T-helper 17 cell (primary cell): ENCODE results near the gene CDH4. TPM values are rescaled to one million over a fixed set of nuclear protein-coding genes. Genes with fewer than 3 reads are reported as not detected.

Source experiments
- ATAC-seq: fragments of 150-1000 bp; cut with Tn5 transposase; 2 replicates; pipeline ENCODE4 v1.10.0; 2021; ENCODE audit warnings: mild to moderate bottlenecking, moderate library complexity
- DNase-seq, 3 donors: peaks; one replicate each; pipeline versions ENCODE4 v3.0.0 to v3.0.0-alpha.2; 2020 to 2021
- H3K9me3 ChIP-seq: one replicate; pipeline ENCODE4 v1.7.0; 2013; ENCODE audit warnings: low read length, mild to moderate bottlenecking; ENCODE audit not compliant: control insufficient read depth, poor library complexity, severe bottlenecking
- H3K27ac Mint-ChIP-seq: one replicate; pipeline ENCODE4 v1.8.0; 2022; ENCODE audit warnings: mild to moderate bottlenecking, moderate library complexity, mixed read lengths
- H3K27me3 Mint-ChIP-seq: one replicate; pipeline ENCODE4 v1.8.0; 2022; ENCODE audit warnings: mixed read lengths
- H3K36me3 Mint-ChIP-seq: one replicate; pipeline ENCODE4 v1.8.0; 2022; ENCODE audit warnings: low read depth, mixed read lengths
- H3K4me1 Mint-ChIP-seq: one replicate; pipeline ENCODE4 v1.8.0; 2022; ENCODE audit warnings: mild to moderate bottlenecking, mixed read lengths
- H3K4me3 Mint-ChIP-seq: one replicate; pipeline ENCODE4 v1.8.0; 2022; ENCODE audit warnings: mild to moderate bottlenecking, moderate library complexity, mixed read lengths
- total RNA-seq, 4 donors: library from RNA in 2 of 4; stranded (reverse) in 2 of 4; gene quantifications; one replicate each; pipeline ENCODE4 v1.2.3 and lab custom pipeline; 2022 to 2026

The CDH4 gene
- total RNA-seq, 2 donors from 2014 or later = 0.55 to 0.67 TPM

DNA sequence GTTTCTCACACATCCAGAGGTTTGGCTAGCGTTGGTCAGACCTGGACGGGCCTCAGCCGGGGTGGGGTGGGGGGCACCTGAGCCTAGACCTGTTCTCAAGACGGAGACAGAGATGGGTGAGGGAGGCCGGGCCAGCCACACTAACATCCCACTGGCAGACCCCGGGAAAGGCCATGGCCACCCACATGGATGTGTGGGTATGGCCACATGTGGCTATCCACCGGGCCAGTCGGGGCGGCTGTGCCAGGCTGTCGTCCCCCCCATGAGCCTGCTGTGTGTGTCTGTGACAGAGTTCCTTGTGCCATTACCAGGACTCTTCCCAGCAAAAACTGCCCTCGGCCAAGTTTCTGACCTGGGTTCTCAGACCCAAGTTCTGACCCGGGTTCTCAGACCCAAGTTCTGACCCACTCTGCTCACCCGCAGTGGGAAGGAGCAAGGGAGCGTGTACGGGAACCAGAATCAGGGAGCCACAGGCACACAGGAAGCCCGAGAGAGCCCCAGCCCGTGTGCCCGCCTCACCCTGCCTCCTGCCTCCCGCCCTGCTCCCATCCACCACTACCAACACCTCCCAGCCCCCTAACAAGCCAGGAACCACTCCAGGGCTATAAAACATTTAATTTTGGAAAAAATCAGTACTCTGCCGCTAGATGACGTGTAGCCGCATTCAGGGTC lies 558.1 kb downstream of the CDH4 start:
- H3K4me1 Mint-ChIP-seq = peaks cover 2% of the 10 kb centered on the region
- H3K27me3 Mint-ChIP-seq = peaks cover 19% of the 10 kb centered on the region
- no peaks in the 10 kb centered on the region for H3K36me3 Mint-ChIP-seq
- no peak overlapping the region for H3K27ac Mint-ChIP-seq
- DNase-seq = no peak
- H3K9me3 ChIP-seq = no peaks in the 10 kb centered on the region
- ATAC-seq = no peak
- H3K4me3 Mint-ChIP-seq = no peak overlapping the region

DNA sequence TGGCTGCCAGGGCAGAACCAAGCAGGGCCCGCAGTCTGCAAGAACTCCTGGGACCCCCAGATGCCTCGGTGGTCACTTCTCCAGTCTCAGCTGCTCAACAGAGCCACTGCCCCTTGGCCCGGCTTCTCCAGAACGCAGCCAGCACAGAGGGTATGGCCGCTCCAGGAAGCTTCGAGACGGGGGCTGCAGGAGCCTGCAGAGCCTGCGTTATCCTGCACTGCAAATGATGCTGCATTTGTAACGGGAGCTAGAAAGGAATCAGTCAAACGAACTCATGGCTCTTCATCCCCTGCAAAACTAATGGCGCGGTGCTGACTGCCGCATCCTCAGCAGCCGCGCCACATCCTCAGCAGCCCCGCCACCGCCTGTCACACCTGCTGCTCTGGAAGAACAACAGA lies 558.7 kb downstream of the CDH4 start:
- DNase-seq = no peak
- Mint-ChIP-seq H3K36me3 (no peaks in the 10 kb centered on the region), H3K4me1 (peaks cover 2% of the 10 kb centered on the region), H3K27ac (no peak overlapping the region), H3K27me3 (peaks cover 17% of the 10 kb centered on the region), H3K4me3 (no peak overlapping the region)
- no peaks in the 10 kb centered on the region for H3K9me3 ChIP-seq
- ATAC-seq = no peak

DNA sequence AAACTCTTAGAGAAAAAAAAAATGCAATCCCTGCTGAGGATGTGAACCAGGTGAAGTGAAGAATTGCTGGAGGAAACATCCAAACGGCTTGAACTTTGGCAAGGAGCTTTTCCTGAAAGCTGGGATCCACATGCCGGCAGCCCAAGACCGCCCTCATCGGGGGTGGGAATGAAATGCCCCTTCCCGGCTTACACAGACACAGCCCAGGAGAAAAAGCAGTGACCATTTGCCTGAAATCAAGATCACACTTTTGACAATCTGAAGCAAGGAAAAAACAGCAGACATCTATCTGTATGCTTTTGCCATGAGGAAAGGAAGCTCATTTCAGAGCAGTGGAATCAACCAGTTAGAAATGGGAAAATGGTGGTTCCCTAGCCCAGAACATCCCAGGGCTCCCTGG lies 559.1 kb downstream of the CDH4 start:
- Mint-ChIP-seq H3K4me1 (peaks cover 2% of the 10 kb centered on the region), H3K36me3 (no peaks in the 10 kb centered on the region), H3K27me3 (peaks cover 17% of the 10 kb centered on the region), H3K4me3 (no peak overlapping the region), H3K27ac (no peak overlapping the region)
- DNase-seq = no peak
- H3K9me3 ChIP-seq = no peaks in the 10 kb centered on the region
- no peak for ATAC-seq

DNA sequence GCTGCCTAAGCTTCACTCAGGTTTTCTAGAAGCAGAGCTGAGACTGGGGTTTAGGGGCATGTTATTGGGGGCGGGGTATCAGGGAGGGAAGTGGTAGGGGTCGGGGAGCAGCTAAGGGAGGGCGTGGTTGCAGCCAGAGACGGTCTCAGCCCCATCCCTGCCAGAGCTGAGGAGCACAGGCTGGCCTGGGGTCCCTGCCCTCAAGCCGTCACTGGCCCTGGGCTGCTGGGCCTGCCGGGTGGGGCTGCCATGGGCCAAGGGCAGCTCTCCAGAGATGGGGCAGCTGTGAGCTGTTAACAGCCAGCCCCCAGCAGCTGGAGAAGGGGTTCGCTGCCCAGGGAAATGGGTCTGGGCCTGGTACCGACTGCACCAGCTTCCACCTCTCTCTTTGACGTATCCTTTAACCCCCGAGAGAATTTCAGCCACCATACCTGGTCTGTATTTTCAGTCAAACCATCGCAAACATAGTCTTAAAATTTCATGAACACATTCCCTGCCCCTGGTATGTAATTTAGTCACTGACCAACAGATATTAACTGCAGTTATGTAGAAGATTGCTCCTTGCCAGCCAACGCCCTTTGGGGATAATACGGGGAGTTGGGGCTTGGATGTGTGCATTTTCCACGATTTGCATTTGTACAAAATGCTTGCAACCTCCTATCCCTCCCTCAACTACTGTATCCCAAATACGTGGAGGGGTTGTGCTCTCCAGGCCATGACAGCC lies 560.2 kb downstream of the CDH4 start:
- Mint-ChIP-seq H3K36me3 (no peaks in the 10 kb centered on the region), H3K27me3 (peaks cover 17% of the 10 kb centered on the region), H3K4me3 (no peak overlapping the region), H3K27ac (no peak overlapping the region), H3K4me1 (peaks cover 2% of the 10 kb centered on the region)
- ATAC-seq (no peak), DNase-seq (no peak)
- no peaks in the 10 kb centered on the region for H3K9me3 ChIP-seq

DNA sequence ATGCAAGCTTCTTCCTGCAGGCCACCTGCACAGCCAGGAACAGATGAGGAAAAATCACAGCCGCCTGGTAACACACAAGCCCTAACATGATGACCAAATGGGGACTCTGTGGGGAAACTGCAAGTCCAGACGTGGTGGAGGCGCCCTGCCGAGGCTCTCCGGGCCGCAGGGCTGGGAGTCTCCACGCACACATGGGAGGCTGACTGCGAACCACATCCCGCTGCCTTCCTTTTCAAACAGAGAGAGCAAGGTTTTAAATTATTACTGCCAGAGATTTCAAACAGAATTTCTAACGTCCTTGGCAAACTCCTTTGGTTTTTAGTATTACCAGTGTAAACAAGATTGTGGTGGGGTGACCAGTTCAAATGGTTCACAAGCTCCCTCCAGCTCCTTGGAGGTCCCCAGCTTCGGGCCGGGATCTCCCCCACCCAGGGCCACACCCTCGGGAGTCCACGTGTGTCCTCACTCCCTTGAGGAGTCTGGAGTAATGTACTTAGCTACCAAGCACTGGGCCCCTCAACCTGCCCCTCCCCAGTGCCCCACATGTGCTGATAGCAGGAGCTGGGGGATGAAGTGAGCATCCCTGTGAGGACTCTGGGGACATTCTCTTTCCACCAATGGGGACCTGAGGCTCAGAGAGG lies 560.9 kb downstream of the CDH4 start:
- Mint-ChIP-seq H3K27me3 (peaks cover 17% of the 10 kb centered on the region), H3K27ac (no peak overlapping the region), H3K36me3 (no peaks in the 10 kb centered on the region), H3K4me3 (no peak overlapping the region), H3K4me1 (peaks cover 2% of the 10 kb centered on the region)
- no peaks in the 10 kb centered on the region for H3K9me3 ChIP-seq
- no peak for ATAC-seq
- no peak for DNase-seq

DNA sequence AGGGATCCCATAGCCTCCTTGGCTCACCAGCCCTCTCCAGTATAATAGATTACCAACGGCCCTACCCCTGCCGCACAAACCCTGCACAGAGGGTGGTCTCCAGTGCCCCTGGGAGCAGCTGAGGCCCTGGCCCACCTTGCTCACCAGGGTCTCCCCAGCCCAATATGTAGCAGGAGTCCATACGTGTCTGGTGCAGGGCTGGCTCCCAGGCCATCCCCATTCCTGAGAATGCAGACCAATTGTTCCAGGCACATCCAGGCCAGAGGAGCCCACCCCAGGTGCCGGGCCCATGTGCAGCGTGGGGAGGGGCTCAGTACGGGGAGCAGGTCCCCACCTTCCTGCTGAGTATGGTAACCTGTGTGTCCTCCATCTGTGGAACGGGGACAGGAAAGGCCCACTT lies 561.7 kb downstream of the CDH4 start:
- peaks cover 12% of the 10 kb centered on the region for H3K27me3 Mint-ChIP-seq
- DNase-seq (no peak), ATAC-seq (no peak)
- no peaks in the 10 kb centered on the region for H3K36me3 Mint-ChIP-seq
- H3K4me1 Mint-ChIP-seq = peaks cover 2% of the 10 kb centered on the region
- H3K27ac Mint-ChIP-seq = no peak overlapping the region
- H3K9me3 ChIP-seq = no peaks in the 10 kb centered on the region
- no peak overlapping the region for H3K4me3 Mint-ChIP-seq

DNA sequence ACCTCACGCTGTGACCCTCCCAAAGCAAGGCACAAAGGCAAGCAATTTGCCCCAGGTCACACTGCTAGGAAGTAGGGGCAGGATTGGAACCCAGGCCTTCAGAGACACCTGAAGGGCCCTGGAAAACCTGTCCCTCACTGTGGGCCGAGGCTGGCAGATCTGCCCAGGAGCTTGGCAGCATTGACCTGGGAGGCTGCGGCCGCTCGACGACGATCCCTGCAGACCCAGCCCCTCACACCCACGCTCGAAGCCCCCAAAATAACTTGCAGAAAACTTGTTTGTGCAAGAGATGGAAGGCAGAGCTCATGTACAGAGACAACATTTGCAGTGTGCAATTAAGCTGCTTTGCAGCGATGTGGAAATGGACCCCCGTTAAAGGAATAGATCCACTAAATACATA lies 562.2 kb downstream of the CDH4 start:
- no peak for ATAC-seq
- Mint-ChIP-seq H3K36me3 (no peaks in the 10 kb centered on the region), H3K4me3 (no peak overlapping the region), H3K27ac (no peak overlapping the region), H3K27me3 (peaks cover 8% of the 10 kb centered on the region), H3K4me1 (peaks cover 2% of the 10 kb centered on the region)
- DNase-seq = no peak
- H3K9me3 ChIP-seq = no peaks in the 10 kb centered on the region

DNA sequence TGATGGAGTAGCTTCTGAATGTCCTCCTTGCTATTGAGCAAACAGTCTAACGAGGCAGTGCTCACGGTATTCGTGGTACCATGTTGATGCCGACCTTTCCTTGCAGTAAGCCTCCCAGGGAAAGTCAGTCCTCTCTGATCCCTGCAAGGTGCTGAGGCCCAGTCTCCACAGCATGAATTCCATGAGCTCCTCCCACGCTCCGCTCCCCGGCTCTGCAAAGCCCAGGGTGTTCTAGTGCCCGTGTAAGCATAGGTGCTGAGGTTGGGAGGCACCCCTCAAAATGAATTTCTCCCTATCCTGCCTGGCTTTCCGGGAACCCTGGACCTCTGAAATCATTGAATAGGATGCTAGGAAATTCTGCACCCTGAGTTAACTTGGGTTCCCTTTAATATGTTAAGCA lies 562.7 kb downstream of the CDH4 start:
- Mint-ChIP-seq H3K27ac (no peak overlapping the region), H3K4me1 (no peaks in the 10 kb centered on the region), H3K4me3 (no peak overlapping the region), H3K36me3 (no peaks in the 10 kb centered on the region), H3K27me3 (peaks cover 5% of the 10 kb centered on the region)
- no peak for ATAC-seq
- no peak for DNase-seq
- no peaks in the 10 kb centered on the region for H3K9me3 ChIP-seq

DNA sequence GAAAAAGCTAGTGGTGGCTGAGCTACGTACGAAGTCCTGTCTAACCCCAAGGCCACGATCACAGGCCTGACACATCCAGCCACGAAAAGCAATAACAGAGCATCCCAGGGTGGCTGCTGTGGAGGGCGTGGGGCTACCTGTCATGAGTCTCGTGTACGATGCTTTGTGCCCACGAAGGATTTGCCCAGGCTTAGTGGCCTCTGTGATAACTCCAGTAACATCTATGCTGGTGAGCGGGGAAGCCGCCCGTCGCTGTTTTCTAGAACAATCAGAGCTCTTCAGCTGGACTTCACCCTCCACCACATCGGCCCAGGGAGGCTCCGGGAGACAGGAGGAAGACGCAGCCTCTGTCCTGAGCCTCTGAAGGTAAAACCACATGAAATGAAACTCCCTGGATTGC lies 563.1 kb downstream of the CDH4 start:
- no peak overlapping the region for H3K4me3 Mint-ChIP-seq
- no peaks in the 10 kb centered on the region for H3K36me3 Mint-ChIP-seq
- no peaks in the 10 kb centered on the region for H3K9me3 ChIP-seq
- DNase-seq = no peak
- peaks cover 5% of the 10 kb centered on the region for H3K27me3 Mint-ChIP-seq
- no peak overlapping the region for H3K27ac Mint-ChIP-seq
- H3K4me1 Mint-ChIP-seq = no peaks in the 10 kb centered on the region
- ATAC-seq = no peak

DNA sequence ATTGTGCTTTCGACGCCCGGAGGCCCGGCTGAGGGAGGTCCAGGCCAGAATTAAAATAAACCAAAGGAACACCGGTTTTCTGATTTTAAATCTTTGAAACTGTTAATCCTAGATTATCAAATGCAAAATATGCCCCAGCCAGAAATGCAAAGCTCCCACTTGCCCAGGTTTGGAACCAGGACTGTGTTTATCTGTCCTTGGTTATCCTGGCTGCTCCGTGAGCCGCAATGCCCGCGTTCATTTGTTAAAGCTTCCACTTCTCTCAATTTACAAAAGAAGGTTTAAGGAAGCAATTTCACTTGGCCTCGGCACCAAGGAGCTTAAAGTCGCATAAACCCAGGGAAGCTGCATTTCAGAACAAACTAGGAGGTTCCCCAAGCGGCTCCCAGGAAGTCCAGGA lies 563.6 kb downstream of the CDH4 start:
- no peak for DNase-seq
- no peaks in the 10 kb centered on the region for H3K9me3 ChIP-seq
- Mint-ChIP-seq H3K27me3 (peaks cover 5% of the 10 kb centered on the region), H3K36me3 (no peaks in the 10 kb centered on the region), H3K27ac (no peak overlapping the region), H3K4me1 (no peaks in the 10 kb centered on the region), H3K4me3 (no peak overlapping the region)
- ATAC-seq = no peak

DNA sequence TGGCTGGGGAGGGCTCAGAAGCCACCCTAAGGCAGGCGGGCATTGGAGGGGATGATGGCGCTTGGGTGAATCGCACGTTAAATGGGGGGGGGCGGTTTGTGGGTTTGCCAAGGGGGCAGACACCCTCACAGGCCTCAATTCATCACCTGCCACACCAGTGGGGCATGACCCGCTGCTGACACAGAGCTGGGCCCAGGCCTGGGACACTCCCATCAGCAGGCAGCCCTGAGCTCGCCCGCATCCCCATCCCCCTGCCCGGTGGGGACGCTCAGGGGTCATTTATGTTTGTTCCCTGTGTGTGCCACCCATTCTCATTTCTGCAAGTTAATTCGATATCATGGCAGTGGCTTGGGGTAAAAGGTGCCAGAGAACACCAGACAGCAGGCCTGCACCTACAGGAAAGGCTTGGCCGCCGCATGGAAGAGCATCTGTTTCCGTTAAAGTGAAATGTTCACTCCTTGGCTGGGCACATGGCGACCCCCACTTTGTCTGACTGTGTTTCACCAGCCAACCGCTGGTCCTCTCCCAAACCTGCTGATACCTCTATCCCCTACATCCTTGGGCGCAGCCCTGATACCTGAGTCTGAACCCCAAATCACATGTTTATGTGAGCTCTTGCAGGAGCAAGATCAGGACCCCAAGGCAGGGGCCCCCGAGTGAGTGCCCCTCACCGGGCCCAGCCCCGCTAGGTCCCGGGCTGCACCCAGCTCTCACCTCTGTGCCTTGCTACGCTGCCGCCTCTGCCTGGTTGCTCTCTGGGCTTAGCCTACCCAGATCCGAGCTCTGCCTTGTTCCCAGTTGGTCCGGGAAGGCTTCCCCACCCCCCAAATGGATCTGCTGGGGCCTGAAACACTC lies 564.8 kb downstream of the CDH4 start:
- DNase-seq = no peak
- ATAC-seq = no peak

DNA sequence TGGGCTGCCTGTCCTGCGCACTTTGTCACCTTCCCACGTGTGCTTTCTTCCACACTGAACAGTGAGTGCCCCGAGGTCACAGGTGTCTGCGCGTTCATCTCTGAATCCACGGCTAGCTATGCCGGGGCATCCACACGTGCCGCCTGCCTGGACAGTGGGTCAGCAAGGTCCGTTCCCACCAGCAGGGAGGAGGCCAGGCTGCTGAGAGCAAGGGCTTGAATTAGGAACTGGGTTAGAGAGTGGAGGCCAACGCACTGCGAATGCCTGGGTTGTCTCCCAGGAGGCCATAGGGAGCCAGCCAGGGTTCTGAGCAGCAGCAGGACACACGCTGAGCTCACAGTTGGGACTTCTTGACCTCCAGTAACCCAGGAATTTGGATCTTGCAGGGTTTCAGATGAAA lies 565.5 kb downstream of the CDH4 start:
- no peak for ATAC-seq
- peaks cover 5% of the 10 kb centered on the region for H3K27me3 Mint-ChIP-seq

More for the DNA sequence above, 564.8 kb downstream of the CDH4 start:
- H3K4me1 Mint-ChIP-seq = no peaks in the 10 kb centered on the region
- H3K9me3 ChIP-seq = no peaks in the 10 kb centered on the region
- peaks cover 5% of the 10 kb centered on the region for H3K27me3 Mint-ChIP-seq
- H3K27ac Mint-ChIP-seq = no peak overlapping the region
- no peaks in the 10 kb centered on the region for H3K36me3 Mint-ChIP-seq
- H3K4me3 Mint-ChIP-seq = no peak overlapping the region

More for the DNA sequence above, 565.5 kb downstream of the CDH4 start:
- no peak overlapping the region for H3K27ac Mint-ChIP-seq
- H3K4me1 Mint-ChIP-seq = no peaks in the 10 kb centered on the region
- H3K4me3 Mint-ChIP-seq = no peak overlapping the region
- no peak for DNase-seq
- no peaks in the 10 kb centered on the region for H3K9me3 ChIP-seq
- H3K36me3 Mint-ChIP-seq = no peaks in the 10 kb centered on the region
